K562 (cell line): Measurements from ENCODE around the gene SLC6A6. TPM values are rescaled to one million over a fixed set of nuclear protein-coding genes. Genes with fewer than 3 reads are reported as not detected.
A peak's percentile ranks its signal among the peaks of the same experiment; 100 is the strongest.

Experiments used
- ATAC-seq: fragments of 200-7000 bp; cut with Tn5 transposase; 3 replicates; pipeline ENCODE4 v1.9.1; 2020; ENCODE audit warnings: moderate library complexity
- BruUV-seq: library from RNA; stranded (reverse); fragments of 400-500 nt; replicated peaks from 2 replicates; lab custom pipeline; 2021; lab: Mats Ljungman, UMichigan
- CTCF ChIA-PET: fragments of 300-600 bp; formaldehyde crosslinking; extraction: SDS; loops from one replicate; lab custom pipeline; 2021; ENCODE audit warnings: low intra/inter-chr PET ratio; lab: Yijun Ruan, JAX
- POLR2A ChIA-PET: fragments of 300-600, 350-650 bp; sonication (Branson Sonifier 250); formaldehyde crosslinking; extraction: SDS; loops from one replicate; lab custom pipeline; 2021; ENCODE audit warnings: antibody characterized with exemption, inconsistent platforms; lab: Yijun Ruan, JAX
- DNase-seq, 4 experiments: peaks; one replicate each; pipeline versions ENCODE4 v3.0.0 to v3.0.0-alpha.2; 2011 to 2018; ENCODE audit warnings: low spot score in 3 of 4, mixed read lengths in 3 of 4; ENCODE audit errors: extremely low read depth in 1 of 4
- FAIRE-seq: peaks from 2 replicates; lab custom pipeline; 2011; peaks lifted over from hg19 to GRCh38; lab: Jason Lieb, UNC
- H2AFZ ChIP-seq: 2 replicates; pipeline ENCODE4 v1.6.0; 2011; ENCODE audit warnings: low read depth, low read length, control low read depth, inconsistent platforms
- H3K27ac ChIP-seq: fragments of 200-600 bp; 3 replicates; pipeline ENCODE4 v1.8.0; 2011; ENCODE audit warnings: low read depth, mild to moderate bottlenecking, control low read depth, inconsistent platforms, low read length, moderate library complexity, mixed read lengths; ENCODE audit errors: extremely low read depth
- H3K27me3 ChIP-seq, 2 experiments: fragments of 300-600 bp in 1 of 2; 2 replicates in 1 of 2; 3 replicates in 1 of 2; pipeline versions ENCODE4 v1.6.0 to v1.8.0; 2011; ENCODE audit warnings: inconsistent platforms in 2 of 2, low read length in 2 of 2, mild to moderate bottlenecking in 1 of 2, mixed read lengths in 1 of 2, moderate library complexity in 1 of 2; ENCODE audit not compliant: control insufficient read depth in 2 of 2, insufficient read depth in 2 of 2
- H3K36me3 ChIP-seq: fragments of 300-600 bp; 3 replicates; pipeline ENCODE4 v1.8.0; 2011; ENCODE audit warnings: mild to moderate bottlenecking, low read length, inconsistent platforms; ENCODE audit not compliant: control insufficient read depth, insufficient read depth
- H3K4me1 ChIP-seq, 2 experiments: fragments of 200-600 bp in 1 of 2; replicated peaks in 1 of 2; 2 replicates in 1 of 2; 3 replicates in 1 of 2; pipeline versions ENCODE4 v1.5.1 to v1.8.0; 2011; ENCODE audit warnings: inconsistent platforms in 2 of 2, low read length in 2 of 2, mild to moderate bottlenecking in 1 of 2, mixed read lengths in 1 of 2, moderate library complexity in 1 of 2; ENCODE audit not compliant: control insufficient read depth in 2 of 2, insufficient read depth in 2 of 2
- H3K4me2 ChIP-seq: 2 replicates; pipeline ENCODE4 v1.6.1; 2011; ENCODE audit warnings: low read length, control low read depth, inconsistent platforms, mixed read lengths; ENCODE audit not compliant: insufficient read depth
- H3K4me3 ChIP-seq: fragments of 200-600 bp; sonication (generic), shearing (Covaris generic); 2 replicates; pipeline ENCODE4 v1.5.1; 2016; ENCODE audit warnings: control low read depth, inconsistent platforms
- H3K79me2 ChIP-seq: fragments of 200-600 bp; 3 replicates; pipeline ENCODE4 v1.8.0; 2011; ENCODE audit warnings: low read length, inconsistent platforms; ENCODE audit not compliant: control insufficient read depth, insufficient read depth
- H3K9ac ChIP-seq, 2 experiments: 2 replicates each; pipeline versions ENCODE4 v1.6.0 to v1.6.1; 2011; ENCODE audit warnings: low read depth in 2 of 2, low read length in 2 of 2, control low read depth in 1 of 2, inconsistent platforms in 1 of 2, mild to moderate bottlenecking in 1 of 2, mixed read lengths in 1 of 2; ENCODE audit not compliant: insufficient read depth in 1 of 2
- H3K9me1 ChIP-seq: one replicate; pipeline ENCODE4 v1.6.0; 2011; ENCODE audit warnings: inconsistent platforms, mild to moderate bottlenecking, low read length, moderate library complexity; ENCODE audit not compliant: control insufficient read depth, insufficient read depth
- H3K9me3 ChIP-seq: replicated peaks from 2 replicates; pipeline ENCODE4 v1.5.1; 2011; ENCODE audit warnings: low read depth, low read length, inconsistent platforms; ENCODE audit not compliant: control insufficient read depth, insufficient read depth
- H4K20me1 ChIP-seq: replicated peaks from 2 replicates; pipeline ENCODE4 v1.6.1; 2011; ENCODE audit warnings: low read length, inconsistent platforms, mixed read lengths; ENCODE audit not compliant: control insufficient read depth, insufficient read depth
- MYC ChIP-seq, 2 experiments: fragments of 250-450 bp in 1 of 2; sonication (Bioruptor Pico) in 1 of 2; IDR thresholded peaks; 2 replicates each; pipeline versions ENCODE4 v1.5.1 to v1.6.1; 2012 to 2021; ENCODE audit warnings: low read depth in 2 of 2, borderline replicate concordance in 1 of 2, improper control_type of control experiment in 1 of 2, low read length in 1 of 2, mild to moderate bottlenecking in 1 of 2, moderate library complexity in 1 of 2
- TFE3 ChIP-seq: fragments of 450-650 bp; formaldehyde crosslinking; IDR thresholded peaks from 2 replicates; pipeline ENCODE4 v1.4.0; 2020; ENCODE audit warnings: mild to moderate bottlenecking, mixed read lengths
- ZFP36 ChIP-seq: fragments of 150-350 bp; IDR thresholded peaks from 2 replicates; pipeline ENCODE4 v1.6.1; 2018; ENCODE audit warnings: low read length, low read depth; ENCODE audit not compliant: partially characterized antibody
- WGBS: fragments of 100-300 bp; shearing (Covaris generic); methylation state at CpG from one replicate; pipeline ENCODE4 v1.1.6; 2016; ENCODE audit warnings: low coverage, mixed read lengths; ENCODE audit not compliant: insufficient coverage; ENCODE audit errors: missing lambda C conversion rate; 5-methylcytosine and 5-hydroxymethylcytosine counted together
- in situ Hi-C: fragments of 300-500 bp; cut with MboI; formaldehyde crosslinking; loops from 4 replicates; pipeline ENCODE4 v1.15.0; 2018; ENCODE audit warnings: inconsistent platforms, mixed read lengths
- intact Hi-C: fragments of 100-400 bp; cut with micrococcal nuclease; formaldehyde crosslinking; loops from 2 replicates; pipeline ENCODE4 v1.14.2; 2022
- polyA plus RNA-seq, 8 experiments: library from polyadenylated mRNA; depleted of rRNA in 4 of 8; stranded (reverse) in 5 of 8; unstranded in 3 of 8; fragments of >200 nt; fragmentation: Nextera tagmentation in 2 of 8; fragmentation: Illumina TruSeq in 1 of 8; extraction: Ambion mirVana in 2 of 8; extraction: Trizol in 1 of 8; gene quantifications; 2 replicates each; pipeline versions ENCODE4 v1.2.1 to v1.2.3, GENCODE V29; 2011 to 2014; ENCODE audit warnings: inconsistent platforms in 1 of 8, missing spikeins in 1 of 8
- total RNA-seq, 7 experiments: library from RNA; depleted of rRNA in 6 of 7; stranded (reverse); fragments of >200 nt in 6 of 7; fragmentation: Illumina TruSeq in 2 of 7; extraction: Trizol in 2 of 7; gene quantifications; 2 replicates each; pipeline versions ENCODE4 v1.2.1 to v1.2.3, GENCODE V29; 2011 to 2021; ENCODE audit warnings: low replicate concordance in 1 of 7

The SLC6A6 gene
- total and polyA plus RNA-seq, 9 of the 15 experiments (the other 6 are each of a cell fraction or from before 2014, with no cell fraction given), result 12.3 to 203 (median 93.2) TPM

- POLR2A ChIA-PET, result no interaction called here
- no TSS peak for BruUV-seq
- WGBS, result 3% methylated on average over 9 of the region's 9 CpGs
Measured at GRCh38 chr3:14524920-14525660, 122.7 kb downstream of the SLC6A6 start.

More at GRCh38 chr3:14524920-14525660, 122.7 kb downstream of the SLC6A6 start:
- FAIRE-seq (no peak), ATAC-seq (no peak), DNase-seq (no peak)
- Histone ChIP-seq H2AFZ (no peak overlapping the region), H3K4me1 (peaks cover 0 to 9% of the 10 kb centered on the region in 2 experiments; a peak in 2 of 5 replicates), H3K27me3 (peaks cover 59 to 70% of the 10 kb centered on the region in 2 experiments), H3K36me3 (no peaks in the 10 kb centered on the region), H4K20me1 (peaks cover 6% of the 10 kb centered on the region; the same call in 1 of the 2 replicates), H3K9me3 (no peaks in the 10 kb centered on the region), H3K27ac (no peak overlapping the region), H3K9ac (peak overlapping the region in 1 of 2 experiments; percentile 14; a peak in 1 of 4 replicates), H3K4me2 (no peak overlapping the region), H3K79me2 (no peaks in the 10 kb centered on the region), H3K4me3 (no peak overlapping the region), H3K9me1 (no peaks in the 10 kb centered on the region)
- CTCF ChIA-PET, result no interaction called here
- intact Hi-C loops, result no loop called here
- no peak for TF ChIP-seq MYC (IDR thresholded peaks at IDR 0.05; ENCODE audit: low read depth, low read length)
- TF ChIP-seq MYC (CRISPR knock-in tag; IDR thresholded peaks at IDR 0.05; ENCODE audit: borderline replicate concordance, low read depth), result no peak
- TF ChIP-seq ZFP36, result peak; percentile 88
- no peak for TF ChIP-seq TFE3 (CRISPR knock-in tag)
- in situ Hi-C loops, result loop anchor here (25.0 kb wide), 1 partner anchor 387 kb away; no protein-coding TSS in a partner anchor
